CD4-positive, alpha-beta T cell treated with Interferon gamma for 1 hour (primary cell): Measurements from ENCODE around the gene FAM25A.
"Not testable (repeated sequence)": the region's sequence is repeated elsewhere in the genome, so short reads cannot be mapped to it uniquely, and the experiment has no call there.

Source experiments
- DNase-seq: peaks from one replicate; pipeline ENCODE4 v3.0.0-alpha.2; 2020

Gene FAM25A

GRCh38 chr10:87014986-87015716 is 4.9 kb upstream of the FAM25A start:
- not testable (repeated sequence) for DNase-seq

- not testable (repeated sequence) for DNase-seq
Measured at GRCh38 chr10:87018127-87018526, 2.0 kb upstream of the FAM25A start.

- not testable (repeated sequence) for DNase-seq
Measured at GRCh38 chr10:87019066-87019465, 1.0 kb upstream of the FAM25A start.

- DNase-seq = not testable (repeated sequence)
Measured at GRCh38 chr10:87019504-87019903, 590 bp upstream of the FAM25A start.

GRCh38 chr10:87025285-87025958 is 5.3 kb downstream of the FAM25A start:
- DNase-seq = not testable (repeated sequence)

GRCh38 chr10:87026747-87027508 is 6.8 kb downstream of the FAM25A start:
- DNase-seq = not testable (repeated sequence)

- not testable (repeated sequence) for DNase-seq
Measured at GRCh38 chr10:87030419-87030818, 10.3 kb downstream of the FAM25A start.

GRCh38 chr10:87030912-87031635 is 11.0 kb downstream of the FAM25A start:
- no peak for DNase-seq

- no peak for DNase-seq
Measured at GRCh38 chr10:87036623-87037022, 16.5 kb downstream of the FAM25A start.

- no peak for DNase-seq
Measured at GRCh38 chr10:87038286-87038717, 18.2 kb downstream of the FAM25A start.

GRCh38 chr10:87038786-87039185 is 18.7 kb downstream of the FAM25A start:
- no peak for DNase-seq

GRCh38 chr10:87043579-87043978 is 23.5 kb downstream of the FAM25A start:
- DNase-seq = not testable (repeated sequence)

GRCh38 chr10:87045434-87045938 is 25.4 kb downstream of the FAM25A start:
- DNase-seq = no peak

- no peak for DNase-seq
Measured at GRCh38 chr10:87053111-87053510, 33.0 kb downstream of the FAM25A start.

- no peak for DNase-seq
Measured at GRCh38 chr10:87053577-87054181, 33.6 kb downstream of the FAM25A start.

GRCh38 chr10:87054373-87055295 is 34.5 kb downstream of the FAM25A start:
- no peak for DNase-seq

- DNase-seq = no peak
Measured at GRCh38 chr10:87058171-87058570, 38.1 kb downstream of the FAM25A start.

- DNase-seq = no peak
Measured at GRCh38 chr10:87059401-87059800, 39.3 kb downstream of the FAM25A start.

GRCh38 chr10:87060280-87060928 is 40.3 kb downstream of the FAM25A start:
- no peak for DNase-seq

GRCh38 chr10:87064651-87065050 is 44.6 kb downstream of the FAM25A start:
- no peak for DNase-seq

GRCh38 chr10:87066178-87066577 is 46.1 kb downstream of the FAM25A start:
- DNase-seq = no peak
